Measurements from ENCODE around the gene EDNRA.

GRCh38 chr4:147567276-147567675, 86.4 kb downstream of the EDNRA start:
- TF ChIP-seq CTCF (IDR thresholded peaks at IDR 0.05), result no peak
- no peak for TF ChIP-seq POLR2A (IDR thresholded peaks at IDR 0.05)
